Ishikawa (cell line): Measurements from ENCODE around the gene TJP1.

Experiments
- CEBPB ChIP-seq: IDR thresholded peaks from 2 replicates; pipeline ENCODE4 v1.6.1; 2012
- CREB1 ChIP-seq: IDR thresholded peaks from 2 replicates; pipeline ENCODE4 v1.6.1; 2012; ENCODE audit warnings: low read depth
- EGR1 ChIP-seq: IDR thresholded peaks from 2 replicates; pipeline ENCODE4 v1.6.1; 2012
- EP300 ChIP-seq: IDR thresholded peaks from 2 replicates; pipeline ENCODE4 v1.6.1; 2012; ENCODE audit warnings: borderline replicate concordance
- FOXM1 ChIP-seq: IDR thresholded peaks from 2 replicates; pipeline ENCODE4 v1.6.1; 2012; ENCODE audit warnings: low read depth, borderline replicate concordance
- MAX ChIP-seq: IDR thresholded peaks from 2 replicates; pipeline ENCODE4 v1.6.1; 2012
- NFIC ChIP-seq: IDR thresholded peaks from 2 replicates; pipeline ENCODE4 v1.6.1; 2012
- RAD21 ChIP-seq: IDR thresholded peaks from 2 replicates; pipeline ENCODE4 v1.6.1; 2012; ENCODE audit warnings: low read depth
- REST ChIP-seq: IDR thresholded peaks from 2 replicates; pipeline ENCODE4 v1.6.1; 2012; ENCODE audit warnings: low read depth, mild to moderate bottlenecking
- TAF1 ChIP-seq: IDR thresholded peaks from 2 replicates; pipeline ENCODE4 v1.6.1; 2012; ENCODE audit warnings: low read depth, mild to moderate bottlenecking
- TCF12 ChIP-seq: IDR thresholded peaks from 2 replicates; pipeline ENCODE4 v1.6.1; 2012; ENCODE audit warnings: low read depth
- TEAD4 ChIP-seq: IDR thresholded peaks from 2 replicates; pipeline ENCODE4 v1.6.1; 2012
- YY1 ChIP-seq: IDR thresholded peaks from 2 replicates; pipeline ENCODE4 v1.6.1; 2012; ENCODE audit warnings: low read depth
- ZBTB7A ChIP-seq: IDR thresholded peaks from 2 replicates; pipeline ENCODE4 v1.6.1; 2012; ENCODE audit warnings: low read depth
- TF ChIP-seq, protein P1 (sequence below): IDR thresholded peaks from 2 replicates; pipeline ENCODE4 v1.6.1; 2012

TJP1 gene

DNA sequence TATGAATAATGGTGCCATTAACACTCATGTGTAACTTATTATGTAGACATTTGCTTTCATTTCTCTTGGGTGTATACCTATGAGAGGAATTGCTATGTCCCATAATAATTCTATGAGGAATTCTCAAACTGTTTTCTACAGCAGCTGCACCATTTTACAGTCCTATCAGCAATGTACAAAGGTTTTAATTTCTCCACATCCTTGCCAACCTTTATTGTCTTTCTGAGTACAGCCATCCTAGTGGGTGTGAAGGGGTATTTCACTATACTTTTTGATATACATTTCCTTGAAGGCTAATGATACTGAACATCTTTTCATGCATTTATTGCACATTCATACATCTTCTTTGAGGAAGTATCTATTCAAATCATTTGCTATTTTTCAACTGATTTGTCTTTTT is 34.5 kb downstream of the TJP1 start:
- TF ChIP-seq NFIC: no peak
- TF ChIP-seq CEBPB: no peak
- TF ChIP-seq TCF12: no peak
- TF ChIP-seq YY1: no peak
- no peak for TF ChIP-seq CREB1
- TF ChIP-seq, protein P1, sequence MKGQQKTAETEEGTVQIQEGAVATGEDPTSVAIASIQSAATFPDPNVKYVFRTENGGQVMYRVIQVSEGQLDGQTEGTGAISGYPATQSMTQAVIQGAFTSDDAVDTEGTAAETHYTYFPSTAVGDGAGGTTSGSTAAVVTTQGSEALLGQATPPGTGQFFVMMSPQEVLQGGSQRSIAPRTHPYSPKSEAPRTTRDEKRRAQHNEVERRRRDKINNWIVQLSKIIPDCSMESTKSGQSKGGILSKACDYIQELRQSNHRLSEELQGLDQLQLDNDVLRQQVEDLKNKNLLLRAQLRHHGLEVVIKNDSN: no peak
- no peak for TF ChIP-seq TAF1
- no peak for TF ChIP-seq REST
- TF ChIP-seq EGR1: no peak
- TF ChIP-seq ZBTB7A: no peak
- TF ChIP-seq FOXM1: no peak

DNA sequence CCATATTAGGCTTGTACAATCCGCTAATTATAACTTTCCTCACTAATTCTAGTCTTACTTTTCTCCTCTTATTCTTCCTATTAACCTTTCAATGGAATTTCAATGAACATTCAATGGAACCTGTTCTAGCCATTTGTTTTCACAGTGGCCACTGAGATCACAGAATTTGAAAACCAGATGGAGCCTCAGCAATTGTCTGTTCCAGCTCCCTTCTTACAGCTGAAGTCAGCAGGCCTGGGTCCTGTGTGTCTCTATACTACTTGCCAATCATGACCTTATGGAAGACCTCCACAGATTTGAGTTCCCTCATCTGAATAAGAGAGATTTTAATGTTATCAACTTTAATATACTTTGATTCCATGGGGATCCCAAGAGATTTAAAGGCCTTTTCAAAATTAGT is 36.6 kb downstream of the TJP1 start:
- TF ChIP-seq EP300 (no peak), TCF12 (no peak), REST (no peak), CREB1 (no peak), TAF1 (no peak), CEBPB (no peak), TEAD4 (no peak), NFIC (no peak), FOXM1 (no peak)
- TF ChIP-seq, protein P1: no peak

DNA sequence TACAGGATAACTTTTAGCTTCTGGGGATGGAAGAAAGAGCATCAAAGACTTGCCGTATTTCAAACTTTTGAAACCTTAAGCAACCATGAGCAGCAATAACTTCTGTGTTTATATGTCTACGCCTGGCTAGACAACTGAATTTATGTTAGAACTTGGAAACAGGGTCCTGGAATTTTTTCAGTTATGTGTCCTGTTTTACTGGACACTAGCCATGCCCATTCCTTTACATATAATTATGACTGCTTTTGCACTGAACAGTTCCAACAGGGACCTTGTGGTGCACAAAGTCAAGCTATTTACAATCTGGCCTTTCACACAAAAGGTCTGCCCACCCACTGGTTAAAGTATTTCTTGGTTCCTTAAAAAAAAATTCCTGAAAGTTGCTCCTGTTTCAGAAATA is 37.1 kb downstream of the TJP1 start:
- TF ChIP-seq RAD21 (no peak), NFIC (no peak), ZBTB7A (no peak), TAF1 (no peak), MAX (no peak), TCF12 (no peak), EP300 (no peak), CEBPB (no peak), REST (no peak), EGR1 (no peak), TEAD4 (no peak), YY1 (no peak), CREB1 (no peak)
- TF ChIP-seq, protein P1: no peak

DNA sequence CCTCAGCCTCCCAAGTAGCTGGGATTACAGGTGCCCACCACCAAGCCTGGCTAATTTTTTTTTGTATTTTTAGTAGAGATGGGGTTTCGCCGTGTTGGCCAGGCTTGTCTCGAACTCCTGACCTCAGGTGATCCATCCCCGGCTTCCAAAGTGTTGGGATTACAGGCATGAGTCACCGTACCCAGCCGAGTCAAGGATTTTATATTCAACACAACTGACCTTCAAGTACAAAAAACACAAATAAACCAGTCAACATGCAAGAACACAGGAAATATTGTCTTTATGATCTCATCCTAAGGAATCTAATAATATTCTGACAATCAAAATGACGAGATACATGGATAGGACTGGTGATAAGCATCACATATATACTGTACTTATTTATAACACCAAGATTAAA is 37.9 kb downstream of the TJP1 start:
- TF ChIP-seq FOXM1 (no peak), CEBPB (no peak), REST (no peak), NFIC (no peak), RAD21 (no peak), EGR1 (no peak), TAF1 (no peak), TCF12 (no peak), CREB1 (no peak), YY1 (no peak), MAX (no peak), ZBTB7A (no peak)
- TF ChIP-seq, protein P1: no peak
